HepG2 (cell line): ENCODE measurements around the gene AHR. TPM values are rescaled to one million over a fixed set of nuclear protein-coding genes. Genes with fewer than 3 reads are reported as not detected.
A peak's percentile ranks its signal among the peaks of the same experiment; 100 is the strongest.

Experiments used
- ATAC-seq: fragments of 200-7000 bp; cut with Tn5 transposase; 3 replicates; pipeline ENCODE4 v1.9.1; 2020; ENCODE audit warnings: mild to moderate bottlenecking, moderate library complexity
- BruUV-seq: library from RNA; stranded (reverse); fragments of 400-500 nt; replicated peaks from 2 replicates; lab custom pipeline; 2021; lab: Mats Ljungman, UMichigan
- CTCF ChIA-PET: fragments of 300-600 bp; formaldehyde crosslinking; extraction: SDS; loops from one replicate; lab custom pipeline; 2021; ENCODE audit warnings: low total read pairs, inconsistent platforms, low intra/inter-chr PET ratio; lab: Yijun Ruan, JAX
- POLR2A ChIA-PET: fragments of 350-600 bp; sonication (Branson Sonifier 250); formaldehyde crosslinking; loops from one replicate; lab custom pipeline; 2020; ENCODE audit warnings: antibody characterized with exemption, inconsistent platforms; lab: Yijun Ruan, JAX
- DNase-seq: peaks from one replicate; pipeline ENCODE4 v3.0.0-alpha.2; 2015; ENCODE audit warnings: low spot score
- FAIRE-seq: peaks from 3 replicates; lab custom pipeline; 2011; peaks lifted over from hg19 to GRCh38; lab: Jason Lieb, UNC
- H2AFZ ChIP-seq: one replicate; pipeline ENCODE4 v1.6.1; 2011; ENCODE audit warnings: low read length, inconsistent platforms
- H3K27ac ChIP-seq: fragments of 300-600 bp; 3 replicates; pipeline ENCODE4 v1.8.0; 2011; ENCODE audit warnings: mixed run types, mild to moderate bottlenecking, mixed read lengths, low read length, inconsistent platforms; ENCODE audit not compliant: insufficient read depth; ENCODE audit errors: extremely low read length
- H3K27me3 ChIP-seq, 2 experiments: fragments of 200-600 bp in 1 of 2; 2 replicates in 1 of 2; 3 replicates in 1 of 2; pipeline versions ENCODE4 v1.6.0 to v1.8.0; 2011; ENCODE audit warnings: low read length in 2 of 2, mild to moderate bottlenecking in 2 of 2, moderate library complexity in 2 of 2, inconsistent platforms in 1 of 2; ENCODE audit not compliant: insufficient read depth in 2 of 2, control insufficient read depth in 1 of 2
- H3K36me3 ChIP-seq, 2 experiments: fragments of 200-600 bp in 1 of 2; replicated peaks in 1 of 2; 2 replicates in 1 of 2; 3 replicates in 1 of 2; pipeline versions ENCODE4 v1.5.1 to v1.8.0; 2011; ENCODE audit warnings: low read length in 2 of 2, inconsistent platforms in 1 of 2; ENCODE audit not compliant: insufficient read depth in 2 of 2, control insufficient read depth in 1 of 2
- H3K4me1 ChIP-seq: 2 replicates; pipeline ENCODE4 v1.5.1; 2012; ENCODE audit warnings: low read length, inconsistent platforms; ENCODE audit not compliant: insufficient read depth
- H3K4me2 ChIP-seq: 2 replicates; pipeline ENCODE4 v1.6.0; 2011; ENCODE audit warnings: low read depth, low read length, inconsistent platforms
- H3K4me3 ChIP-seq, 3 experiments: fragments of 200-600 bp in 1 of 3; sonication (generic), shearing (Covaris generic) in 1 of 3; replicated peaks in 1 of 3; 2 replicates each; pipeline ENCODE4 v1.5.1; 2011 to 2016; ENCODE audit warnings: low read length in 3 of 3, inconsistent platforms in 2 of 3, low read depth in 2 of 3, mild to moderate bottlenecking in 2 of 3, control low read depth in 1 of 3, mixed read lengths in 1 of 3; ENCODE audit not compliant: insufficient read depth in 1 of 3
- H3K79me2 ChIP-seq: one replicate; pipeline ENCODE4 v1.6.1; 2011; ENCODE audit warnings: low read length, inconsistent platforms; ENCODE audit not compliant: insufficient read depth
- H3K9ac ChIP-seq: 2 replicates; pipeline ENCODE4 v1.6.0; 2011; ENCODE audit warnings: mild to moderate bottlenecking, low read depth, low read length, inconsistent platforms; ENCODE audit not compliant: insufficient read depth
- H3K9me3 ChIP-seq: 2 replicates; pipeline ENCODE4 v1.5.1; 2012; ENCODE audit warnings: mild to moderate bottlenecking, low read length
- H4K20me1 ChIP-seq: 2 replicates; pipeline ENCODE4 v1.6.0; 2011; ENCODE audit warnings: inconsistent platforms, mild to moderate bottlenecking, low read length, moderate library complexity; ENCODE audit not compliant: insufficient read depth
- AGO1 ChIP-seq: fragments of 200-400 bp; formaldehyde crosslinking; IDR thresholded peaks from 2 replicates; pipeline ENCODE4 v1.6.1; 2017; ENCODE audit warnings: mild to moderate bottlenecking, low read depth, low read length, moderate library complexity; ENCODE audit not compliant: poor library complexity, severe bottlenecking
- ATF4 ChIP-seq, 2 experiments: fragments of 450-650 bp in 1 of 2; sonication (generic) in 1 of 2; formaldehyde crosslinking; IDR thresholded peaks; 2 replicates each; pipeline versions ENCODE4 v1.5.0 to v1.8.0; 2020 to 2022; ENCODE audit warnings: mild to moderate bottlenecking in 1 of 2, missing genetic modification reagents in 1 of 2
- ATF7 ChIP-seq, 2 experiments: fragments of 450-650 bp in 1 of 2; sonication (generic) in 1 of 2; formaldehyde crosslinking in 1 of 2; IDR thresholded peaks; 2 replicates each; pipeline versions ENCODE4 v1.4.0 to v1.6.1; 2016 to 2020; ENCODE audit warnings: antibody characterized with exemption in 1 of 2, mild to moderate bottlenecking in 1 of 2, missing genetic modification reagents in 1 of 2
- CREB1 ChIP-seq, 2 experiments: fragments of 450-650 bp in 1 of 2; IDR thresholded peaks; 2 replicates each; pipeline ENCODE4 v1.6.1; 2016 to 2017; ENCODE audit warnings: control low read depth in 1 of 2, mild to moderate bottlenecking in 1 of 2, missing compliant biosample characterization in 1 of 2, missing genetic modification characterization in 1 of 2
- ELF3 ChIP-seq: IDR thresholded peaks from 2 replicates; pipeline ENCODE4 v1.6.1; 2016; ENCODE audit warnings: missing genetic modification reagents, missing compliant biosample characterization
- ERF ChIP-seq: IDR thresholded peaks from 2 replicates; pipeline ENCODE4 v1.6.1; 2018; ENCODE audit warnings: missing biosample characterization, missing genetic modification reagents
- HES4 ChIP-seq: sonication (generic); formaldehyde crosslinking; IDR thresholded peaks from 2 replicates; pipeline ENCODE4 v1.9.0; 2021; ENCODE audit warnings: mild to moderate bottlenecking, missing genetic modification reagents, borderline replicate concordance
- HOXA7 ChIP-seq: sonication (generic); formaldehyde crosslinking; IDR thresholded peaks from 2 replicates; pipeline ENCODE4 v1.8.1; 2022; ENCODE audit warnings: mild to moderate bottlenecking, missing genetic modification reagents, moderate library complexity
- IKZF1 ChIP-seq: fragments of 450-650 bp; IDR thresholded peaks from 2 replicates; pipeline ENCODE4 v1.7.1; 2016
- MEF2D ChIP-seq: sonication (generic); formaldehyde crosslinking; IDR thresholded peaks from 2 replicates; pipeline ENCODE4 v1.5.1; 2020; ENCODE audit warnings: mild to moderate bottlenecking, missing genetic modification reagents
- NFKBIZ ChIP-seq: IDR thresholded peaks from 2 replicates; pipeline ENCODE4 v1.6.1; 2018; ENCODE audit warnings: missing genetic modification reagents, missing compliant biosample characterization
- NR2F6 ChIP-seq, 2 experiments: IDR thresholded peaks; 2 replicates each; pipeline ENCODE4 v1.6.1; 2016; ENCODE audit warnings: antibody characterized with exemption in 1 of 2, mild to moderate bottlenecking in 1 of 2
- PHF20 ChIP-seq: sonication (generic); formaldehyde crosslinking; IDR thresholded peaks from 2 replicates; pipeline ENCODE4 v1.5.0; 2020; ENCODE audit warnings: mild to moderate bottlenecking, missing genetic modification reagents
- POLR2G ChIP-seq: fragments of 200-400 bp; formaldehyde crosslinking; IDR thresholded peaks from 2 replicates; pipeline ENCODE4 v1.6.1; 2018; ENCODE audit warnings: mild to moderate bottlenecking, low read depth, low read length, moderate library complexity
- ZFX ChIP-seq: sonication (generic); formaldehyde crosslinking; IDR thresholded peaks from 2 replicates; pipeline ENCODE4 v1.4.0; 2020; ENCODE audit warnings: mild to moderate bottlenecking, low read depth, missing genetic modification reagents, moderate library complexity
- ZNF572 ChIP-seq: sonication (generic); formaldehyde crosslinking; IDR thresholded peaks from 2 replicates; pipeline ENCODE4 v1.5.1; 2020; ENCODE audit warnings: mild to moderate bottlenecking, missing genetic modification reagents
- ZNF709 ChIP-seq: sonication (generic); formaldehyde crosslinking; IDR thresholded peaks from 2 replicates; pipeline ENCODE4 v1.5.0; 2020; ENCODE audit warnings: mild to moderate bottlenecking, missing genetic modification reagents
- WGBS: methylation state at CpG from one replicate; pipeline ENCODE4 v1.1.6; 2017; ENCODE audit warnings: low lambda C conversion rate; 5-methylcytosine and 5-hydroxymethylcytosine counted together
- in situ Hi-C: cut with HindIII; loops from 2 replicates; pipeline ENCODE4 v1.10.0; 2017; ENCODE audit warnings: low pct_unique_long_range_greater_than_20kb; ENCODE audit not compliant: extremely low pct_ligation_motif_present
- intact Hi-C: fragments of 100-400 bp; cut with micrococcal nuclease; formaldehyde crosslinking; loops from one replicate; pipeline ENCODE4 v1.10.0; 2022; ENCODE audit not compliant: unreplicated experiment
- polyA plus RNA-seq, 8 experiments: library from polyadenylated mRNA; depleted of rRNA in 3 of 8; stranded (reverse) in 7 of 8; unstranded in 1 of 8; fragments of >200 nt; fragmentation: Illumina TruSeq in 4 of 8; extraction: Trizol in 4 of 8; gene quantifications; 2 replicates each; pipeline versions ENCODE4 v1.2.1 to v1.2.3, GENCODE V29; 2011 to 2016; ENCODE audit warnings: low read depth in 4 of 8, missing spikeins in 1 of 8, mixed read lengths in 1 of 8; ENCODE audit not compliant: insufficient read depth in 1 of 8
- total RNA-seq, 5 experiments: library from RNA; depleted of rRNA; stranded (reverse); fragments of >200 nt; fragmentation: Illumina TruSeq; extraction: Trizol; gene quantifications; 2 replicates each; pipeline ENCODE4 v1.2.3, GENCODE V29; 2016; ENCODE audit warnings: low read depth in 1 of 5
- TF ChIP-seq, protein P1 (sequence below): sonication (generic); formaldehyde crosslinking; conservative IDR thresholded peaks from 2 replicates; pipeline ENCODE4 v1.4.0; 2020; ENCODE audit warnings: mild to moderate bottlenecking, missing genetic modification reagents, moderate library complexity
- TF ChIP-seq, protein P2 (sequence below): sonication (generic); formaldehyde crosslinking; IDR thresholded peaks from 2 replicates; pipeline ENCODE4 v1.9.0; 2021; ENCODE audit warnings: missing genetic modification reagents, borderline replicate concordance

AHR gene
- total and polyA plus RNA-seq, 2 of the 13 experiments (the other 11 are each of a cell fraction or from before 2014, with no cell fraction given), result 9.0 to 31.3 TPM

DNA sequence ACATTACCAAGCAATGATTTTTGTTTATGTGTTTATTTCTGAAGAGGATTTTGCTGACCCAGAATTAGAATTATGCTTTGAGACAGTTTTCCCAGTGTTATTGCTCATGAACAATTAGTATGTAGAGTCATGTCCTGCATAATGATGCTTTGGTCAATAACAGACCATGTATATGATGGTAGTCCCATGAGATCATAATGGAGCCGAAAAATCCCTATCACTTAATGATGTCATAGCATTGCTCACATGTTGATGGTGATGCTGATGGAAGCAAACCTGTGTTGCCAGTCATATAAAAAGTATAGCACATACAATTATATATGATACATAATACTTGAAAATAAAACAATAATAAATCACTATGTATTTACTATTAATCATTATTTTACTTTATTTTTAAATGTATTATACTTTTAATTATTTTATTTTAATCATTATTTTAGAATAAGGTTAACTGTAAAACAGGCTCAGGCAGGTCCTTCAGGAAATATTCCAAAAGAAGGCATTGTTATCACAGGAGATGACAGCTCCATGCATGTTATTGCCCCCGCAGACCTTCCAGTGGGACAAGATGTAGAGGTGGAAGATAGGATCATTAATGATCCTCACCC is 33.5 kb downstream of the AHR start:
- DNase-seq, result no peak
- ATAC-seq, result no peak
- no TSS peak for BruUV-seq
- FAIRE-seq, result no peak
- H4K20me1 ChIP-seq, result 0 out of 2 replicates have a peak, but pooled peaks cover 2% of the 10 kb centered on the region
- H3K27me3 ChIP-seq, result no peaks in the 10 kb centered on the region
- no peak overlapping the region for H3K27ac ChIP-seq
- H3K9me3 ChIP-seq, result no peaks in the 10 kb centered on the region
- H3K4me3 ChIP-seq, result no peak overlapping the region
- intact Hi-C loops, result no loop called here
- POLR2A ChIA-PET, result no interaction called here
- H3K36me3 ChIP-seq, result peaks cover 13 to 70% of the 10 kb centered on the region in 2 experiments
- CTCF ChIA-PET, result no interaction called here
- no peaks in the 10 kb centered on the region for H3K4me1 ChIP-seq
- no peak overlapping the region for H2AFZ ChIP-seq
- WGBS, result 100% methylated on average over 2 of the region's 2 CpGs
- in situ Hi-C loops, result no loop called here
- no peak overlapping the region for H3K4me2 ChIP-seq
- H3K9ac ChIP-seq, result no peak overlapping the region
- no peaks in the 10 kb centered on the region for H3K79me2 ChIP-seq
- TF ChIP-seq MEF2D (CRISPR knock-in tag) (no peak), ATF7 (IDR thresholded peaks at IDR 0.05) (peak; percentile 76), ATF7 (CRISPR knock-in tag; IDR thresholded peaks at IDR 0.05) (no peak), ZNF709 (no peak), AGO1 (no peak), IKZF1 (no peak), ZFX (CRISPR knock-in tag) (no peak), ELF3 (no peak), HOXA7 (no peak), NFKBIZ (CRISPR knock-in tag) (no peak), NR2F6 (IDR thresholded peaks at IDR 0.05) (no peak), NR2F6 (CRISPR knock-in tag; IDR thresholded peaks at IDR 0.05) (no peak), PHF20 (CRISPR knock-in tag) (no peak), ZNF572 (no peak), POLR2G (no peak), ERF (CRISPR knock-in tag) (no peak), ATF4 (CRISPR knock-in tag; IDR thresholded peaks at IDR 0.05) (no peak), HES4 (no peak), CREB1 (IDR thresholded peaks at IDR 0.05) (peak; percentile 65), CREB1 (CRISPR knock-in tag; IDR thresholded peaks at IDR 0.05) (no peak)
- TF ChIP-seq, protein P1, sequence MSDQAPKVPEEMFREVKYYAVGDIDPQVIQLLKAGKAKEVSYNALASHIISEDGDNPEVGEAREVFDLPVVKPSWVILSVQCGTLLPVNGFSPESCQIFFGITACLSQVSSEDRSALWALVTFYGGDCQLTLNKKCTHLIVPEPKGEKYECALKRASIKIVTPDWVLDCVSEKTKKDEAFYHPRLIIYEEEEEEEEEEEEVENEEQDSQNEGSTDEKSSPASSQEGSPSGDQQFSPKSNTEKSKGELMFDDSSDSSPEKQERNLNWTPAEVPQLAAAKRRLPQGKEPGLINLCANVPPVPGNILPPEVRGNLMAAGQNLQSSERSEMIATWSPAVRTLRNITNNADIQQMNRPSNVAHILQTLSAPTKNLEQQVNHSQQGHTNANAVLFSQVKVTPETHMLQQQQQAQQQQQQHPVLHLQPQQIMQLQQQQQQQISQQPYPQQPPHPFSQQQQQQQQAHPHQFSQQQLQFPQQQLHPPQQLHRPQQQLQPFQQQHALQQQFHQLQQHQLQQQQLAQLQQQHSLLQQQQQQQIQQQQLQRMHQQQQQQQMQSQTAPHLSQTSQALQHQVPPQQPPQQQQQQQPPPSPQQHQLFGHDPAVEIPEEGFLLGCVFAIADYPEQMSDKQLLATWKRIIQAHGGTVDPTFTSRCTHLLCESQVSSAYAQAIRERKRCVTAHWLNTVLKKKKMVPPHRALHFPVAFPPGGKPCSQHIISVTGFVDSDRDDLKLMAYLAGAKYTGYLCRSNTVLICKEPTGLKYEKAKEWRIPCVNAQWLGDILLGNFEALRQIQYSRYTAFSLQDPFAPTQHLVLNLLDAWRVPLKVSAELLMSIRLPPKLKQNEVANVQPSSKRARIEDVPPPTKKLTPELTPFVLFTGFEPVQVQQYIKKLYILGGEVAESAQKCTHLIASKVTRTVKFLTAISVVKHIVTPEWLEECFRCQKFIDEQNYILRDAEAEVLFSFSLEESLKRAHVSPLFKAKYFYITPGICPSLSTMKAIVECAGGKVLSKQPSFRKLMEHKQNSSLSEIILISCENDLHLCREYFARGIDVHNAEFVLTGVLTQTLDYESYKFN, result no peak
- TF ChIP-seq, protein P2, sequence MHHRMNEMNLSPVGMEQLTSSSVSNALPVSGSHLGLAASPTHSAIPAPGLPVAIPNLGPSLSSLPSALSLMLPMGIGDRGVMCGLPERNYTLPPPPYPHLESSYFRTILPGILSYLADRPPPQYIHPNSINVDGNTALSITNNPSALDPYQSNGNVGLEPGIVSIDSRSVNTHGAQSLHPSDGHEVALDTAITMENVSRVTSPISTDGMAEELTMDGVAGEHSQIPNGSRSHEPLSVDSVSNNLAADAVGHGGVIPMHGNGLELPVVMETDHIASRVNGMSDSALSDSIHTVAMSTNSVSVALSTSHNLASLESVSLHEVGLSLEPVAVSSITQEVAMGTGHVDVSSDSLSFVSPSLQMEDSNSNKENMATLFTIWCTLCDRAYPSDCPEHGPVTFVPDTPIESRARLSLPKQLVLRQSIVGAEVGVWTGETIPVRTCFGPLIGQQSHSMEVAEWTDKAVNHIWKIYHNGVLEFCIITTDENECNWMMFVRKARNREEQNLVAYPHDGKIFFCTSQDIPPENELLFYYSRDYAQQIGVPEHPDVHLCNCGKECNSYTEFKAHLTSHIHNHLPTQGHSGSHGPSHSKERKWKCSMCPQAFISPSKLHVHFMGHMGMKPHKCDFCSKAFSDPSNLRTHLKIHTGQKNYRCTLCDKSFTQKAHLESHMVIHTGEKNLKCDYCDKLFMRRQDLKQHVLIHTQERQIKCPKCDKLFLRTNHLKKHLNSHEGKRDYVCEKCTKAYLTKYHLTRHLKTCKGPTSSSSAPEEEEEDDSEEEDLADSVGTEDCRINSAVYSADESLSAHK (CRISPR knock-in tag), result no peak
